ENCODE data around the gene ERFL.

The ERFL gene

GRCh38 chr19:41928221-41928683, at the start of gene ERFL:
TSS of gene ERFL (minus strand) at chr19:41928449. CDS start at chr19:41912919, 15,530 bp downstream.
- DNase-seq (ENCODE audit: low spot score), result no peak

DNA sequence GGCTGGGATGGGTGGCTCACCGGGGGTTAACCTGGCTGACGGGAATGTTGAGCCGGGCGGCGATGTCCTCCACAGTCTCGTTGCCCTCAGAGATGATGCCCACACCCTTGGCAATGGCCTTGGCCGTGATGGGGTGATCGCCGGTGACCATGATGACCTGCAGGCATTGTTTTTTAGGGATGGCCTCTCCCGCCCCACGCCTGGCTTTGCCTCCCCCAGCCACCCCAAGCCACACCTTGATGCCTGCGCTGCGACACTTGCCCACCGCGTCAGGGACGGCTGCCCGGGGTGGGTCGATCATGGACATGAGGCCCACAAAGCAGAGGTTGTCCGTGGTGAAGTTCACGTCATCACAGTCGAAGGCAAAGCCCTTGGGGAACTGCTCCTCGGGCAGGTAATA, 49.7 kb upstream of the ERFL start:
- no peak for DNase-seq (ENCODE audit: low spot score)

- no peak for DNase-seq (ENCODE audit: low spot score)
Measured at GRCh38 chr19:41974652-41975051, 46.4 kb upstream of the ERFL start.

GRCh38 chr19:41971363-41971762, 43.1 kb upstream of the ERFL start:
- DNase-seq (ENCODE audit: low spot score), result no peak

DNA sequence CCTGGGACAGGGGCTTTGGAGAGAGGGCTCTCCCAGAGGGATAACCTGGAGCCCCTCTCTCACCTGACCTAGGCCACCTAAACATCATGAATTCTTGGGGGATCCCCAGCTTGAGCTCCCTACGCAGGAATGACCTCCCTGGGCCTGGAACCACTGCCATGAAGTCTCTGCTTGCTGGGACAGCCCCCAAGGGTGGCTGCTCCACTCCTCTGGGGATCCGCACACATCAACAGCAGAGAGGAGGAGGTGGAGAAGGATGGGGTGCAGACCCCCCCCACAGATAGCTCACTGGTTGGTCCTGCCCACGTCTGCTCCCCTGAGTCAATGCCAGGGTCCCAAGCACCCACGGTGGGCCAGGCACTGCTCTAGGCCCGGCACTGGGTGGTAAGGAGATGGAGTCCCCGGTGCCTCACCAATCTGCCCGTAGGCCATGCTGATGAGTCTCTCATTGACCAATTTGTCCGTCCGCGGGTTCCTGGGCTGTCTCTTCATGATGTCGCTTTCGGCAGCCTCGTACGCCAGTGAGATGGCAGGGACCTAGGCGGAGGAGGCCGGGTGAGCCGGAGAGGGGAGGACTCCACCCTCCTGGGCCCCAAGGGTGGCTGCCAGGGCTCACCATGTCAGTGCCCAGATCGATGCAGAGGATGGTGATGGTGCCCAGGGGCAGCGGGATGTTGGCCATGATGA, 41.7 kb upstream of the ERFL start:
- no peak for DNase-seq (ENCODE audit: low spot score)

- no peak for DNase-seq (ENCODE audit: low spot score)
Measured at GRCh38 chr19:41968751-41969595, 40.7 kb upstream of the ERFL start.

- DNase-seq (ENCODE audit: low spot score), result no peak
Measured at GRCh38 chr19:41967054-41967783, 39.0 kb upstream of the ERFL start.

DNA sequence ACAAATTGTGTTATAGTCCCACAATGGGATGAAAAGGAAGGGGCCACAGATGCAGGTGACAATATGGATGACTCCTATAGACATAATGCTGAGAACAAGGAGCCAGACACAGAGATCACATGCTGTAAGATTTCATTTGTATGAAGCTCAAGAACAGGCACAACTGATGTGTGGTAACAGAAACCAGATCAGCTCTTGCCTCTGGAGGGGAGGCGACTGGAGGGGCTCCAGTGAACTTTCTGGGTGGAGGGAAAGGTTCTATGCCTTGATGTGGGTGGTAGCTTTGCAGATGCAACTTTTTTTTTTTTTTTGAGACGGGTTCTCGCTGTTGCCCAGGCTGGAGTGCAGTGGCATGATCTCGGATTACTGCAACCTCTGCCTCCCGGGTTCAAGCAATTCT, 36.9 kb upstream of the ERFL start:
- no peak for DNase-seq (ENCODE audit: low spot score)

DNA sequence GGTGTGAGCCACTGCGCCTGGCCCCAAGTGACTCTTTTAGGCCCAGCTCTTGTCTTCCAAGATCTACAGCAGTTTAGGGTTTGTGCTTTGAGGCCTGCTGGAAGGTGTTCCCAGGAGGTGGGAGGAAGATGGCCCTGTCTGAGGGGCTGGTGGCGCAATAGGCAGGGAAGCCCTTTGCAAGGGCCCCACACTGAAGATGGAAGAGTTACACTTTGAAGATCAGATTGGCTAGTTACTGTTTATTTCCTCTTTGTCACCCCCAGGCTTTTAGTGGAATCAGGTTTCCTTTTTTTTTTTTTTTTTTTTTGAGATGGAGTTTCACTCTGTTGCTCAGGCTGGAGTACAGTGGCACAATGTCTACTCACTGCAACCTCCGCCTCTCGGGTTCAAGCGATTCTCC, 32.7 kb upstream of the ERFL start:
- no peak for DNase-seq (ENCODE audit: low spot score)

GRCh38 chr19:41959056-41960053, 31.1 kb upstream of the ERFL start, which contains the start of gene RABAC1:
TSS of gene RABAC1 (minus strand) at chr19:41959321. CDS start at chr19:41959292, 29 bp downstream.
- DNase-seq (ENCODE audit: low spot score), result peak; percentile 95

- peak; percentile 87 for DNase-seq (ENCODE audit: low spot score)
Measured at GRCh38 chr19:41958367-41959055, 30.3 kb upstream of the ERFL start.

GRCh38 chr19:41957838-41958366, 29.7 kb upstream of the ERFL start:
- DNase-seq (ENCODE audit: low spot score), result peak; percentile 73

DNA sequence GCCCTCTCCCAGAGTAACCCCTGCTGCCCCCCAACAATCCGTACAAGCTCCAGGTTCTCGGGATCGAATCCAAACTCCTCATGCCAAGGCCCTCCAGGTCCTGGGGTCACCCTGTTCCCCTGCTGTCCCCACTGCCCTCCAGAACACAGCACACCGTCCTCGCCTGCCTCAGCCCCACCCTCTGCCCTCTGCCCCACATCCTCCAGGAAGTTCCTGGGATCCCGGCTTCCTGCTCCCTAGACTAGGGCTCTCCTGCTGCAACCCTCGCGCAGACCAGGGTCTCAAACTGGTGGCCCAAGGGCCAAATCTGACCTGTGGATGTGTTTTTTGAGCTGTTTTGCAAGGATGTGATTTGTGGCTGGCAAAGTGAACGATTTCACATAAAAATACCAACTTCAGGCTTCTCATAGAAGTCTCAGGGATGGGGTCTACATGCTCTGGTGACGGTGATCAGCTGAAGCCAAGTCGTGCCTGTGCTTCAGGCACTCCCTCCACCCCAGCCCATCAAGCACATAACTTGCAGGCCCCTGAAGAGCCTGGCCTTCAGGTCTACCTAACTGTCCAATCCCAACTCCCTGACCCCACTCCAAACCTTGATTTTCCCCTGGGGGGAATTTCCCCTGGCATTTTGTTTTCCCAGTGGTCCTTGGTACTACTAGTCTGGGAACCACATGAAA, 29.1 kb upstream of the ERFL start:
- DNase-seq (ENCODE audit: low spot score), result no peak

DNA sequence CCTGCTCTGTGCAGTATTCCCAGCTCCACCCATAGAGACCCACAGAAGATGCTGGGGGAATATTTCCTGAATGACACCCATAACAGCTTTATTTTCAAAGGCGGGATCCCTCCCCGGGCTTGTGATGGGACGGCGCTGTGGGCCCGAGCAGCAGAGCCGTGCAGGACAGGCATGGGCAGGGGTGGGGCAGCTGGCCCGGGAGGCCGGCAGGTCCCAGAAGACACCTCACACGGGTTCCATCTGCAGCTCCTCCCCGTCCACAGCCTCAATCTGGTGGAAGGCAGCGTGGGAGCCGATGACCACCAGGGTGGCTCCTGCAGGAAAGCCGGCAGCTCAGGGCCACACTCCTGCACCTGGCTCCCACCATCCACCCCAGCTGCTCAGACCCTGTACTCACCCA, 28.4 kb upstream of the ERFL start:
- DNase-seq (ENCODE audit: low spot score), result no peak

DNA sequence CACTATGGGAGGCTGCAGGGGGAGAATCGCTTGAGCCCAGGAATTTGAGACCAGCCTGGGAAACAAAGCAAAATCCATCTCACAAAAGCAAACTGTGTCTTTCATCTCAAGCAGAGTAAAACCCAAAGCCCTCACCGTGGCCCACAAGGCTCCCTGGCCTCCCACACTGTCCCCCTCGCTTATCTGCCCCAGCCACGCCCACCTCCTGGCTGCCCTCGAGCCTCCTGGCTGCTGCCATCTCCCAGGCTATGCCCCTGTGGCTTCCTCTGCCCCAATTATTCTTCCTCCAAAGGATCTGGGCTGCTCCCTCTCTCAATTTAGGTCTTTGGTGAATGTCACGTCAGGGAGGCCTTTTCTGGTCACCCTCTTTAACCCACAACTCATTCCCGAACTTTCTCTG, 27.3 kb upstream of the ERFL start:
- DNase-seq (ENCODE audit: low spot score), result no peak

- DNase-seq (ENCODE audit: low spot score), result peak; percentile 87
Measured at GRCh38 chr19:41951686-41952172, 23.5 kb upstream of the ERFL start.

DNA sequence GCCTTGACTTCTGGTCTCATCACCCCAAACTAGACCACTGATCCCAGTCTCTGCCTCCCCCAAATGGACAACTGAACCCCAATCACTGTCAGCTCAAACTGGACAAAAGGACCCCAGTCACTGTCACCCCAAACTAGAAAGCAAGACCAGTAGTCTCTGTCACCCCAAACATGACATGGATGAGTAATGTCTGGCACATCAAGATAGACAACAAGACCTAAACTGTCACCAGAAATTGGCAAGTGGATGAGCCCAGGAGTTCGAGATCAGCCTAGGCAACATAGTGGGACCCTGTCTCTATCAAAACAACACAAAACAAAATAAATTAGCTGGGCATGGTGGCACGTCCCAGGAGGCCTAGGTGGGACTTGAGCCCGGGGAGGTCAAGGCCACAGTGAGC, 18.8 kb upstream of the ERFL start:
- no peak for DNase-seq (ENCODE audit: low spot score)

DNA sequence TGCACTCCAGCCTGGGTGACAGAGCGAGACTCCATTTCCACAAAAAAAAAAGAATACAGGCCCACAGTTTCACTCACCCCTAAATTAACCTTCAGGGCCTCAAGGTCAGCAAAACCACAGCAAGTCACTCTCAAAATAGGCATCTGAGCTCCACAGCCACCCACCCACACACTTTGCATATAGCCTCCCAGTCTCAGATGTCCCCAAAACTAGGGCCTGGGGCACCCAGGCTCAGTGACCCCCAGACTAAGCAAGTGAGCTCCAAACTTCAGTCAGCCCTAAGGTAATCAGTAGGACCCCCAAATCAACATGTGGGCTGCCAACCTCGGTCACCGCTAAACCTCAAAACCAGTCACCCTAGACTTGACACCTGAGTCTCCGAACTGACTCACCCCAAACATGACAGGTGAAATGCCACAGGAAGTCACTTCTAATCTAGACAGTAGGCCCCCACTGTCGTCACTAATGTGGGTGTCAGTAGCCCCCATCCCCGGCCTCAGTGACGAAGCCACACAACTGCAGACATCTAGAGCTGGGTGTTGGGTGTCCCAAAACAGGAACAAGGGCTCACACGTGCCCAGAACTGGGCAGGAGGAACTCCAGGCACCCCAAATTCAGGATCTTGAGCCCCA, 17.0 kb upstream of the ERFL start:
- DNase-seq (ENCODE audit: low spot score), result peak; percentile 87

DNA sequence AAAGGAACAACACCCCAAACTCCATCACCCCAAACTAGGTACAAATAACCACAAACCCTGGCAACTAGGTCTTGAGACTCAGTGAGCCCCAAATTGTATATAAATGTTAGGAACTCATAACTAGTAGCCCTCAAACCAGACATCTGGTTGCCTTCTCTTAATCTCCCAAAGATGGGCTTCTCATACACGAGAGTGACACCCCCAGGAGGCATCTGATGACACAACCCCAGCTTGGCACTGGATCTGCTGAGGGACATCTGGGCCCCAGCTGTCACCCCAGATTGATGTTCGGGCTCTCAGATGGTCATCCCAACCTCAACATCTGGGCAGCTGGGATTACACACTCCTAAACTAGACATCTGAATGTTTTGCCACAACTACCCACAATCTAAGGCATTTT, 16.1 kb upstream of the ERFL start:
- no peak for DNase-seq (ENCODE audit: low spot score)
